GM12873 (cell line): Measurements from ENCODE around the gene DGKD.

Experiments used
- CTCF ChIP-seq: IDR thresholded peaks from 2 replicates; pipeline ENCODE4 v1.5.1; 2012; ENCODE audit warnings: low read depth, mild to moderate bottlenecking, moderate library complexity, low read length, control low read depth; ENCODE audit not compliant: insufficient read depth; ENCODE audit errors: missing control alignments

Gene DGKD

GRCh38 chr2:233361297-233361696 is 7.0 kb downstream of the DGKD start:
- TF ChIP-seq CTCF: no peak

GRCh38 chr2:233362742-233363141 is 8.4 kb downstream of the DGKD start:
- TF ChIP-seq CTCF: no peak

GRCh38 chr2:233363744-233364235 is 9.5 kb downstream of the DGKD start:
- no peak for TF ChIP-seq CTCF

GRCh38 chr2:233365861-233366520 is 11.7 kb downstream of the DGKD start:
- TF ChIP-seq CTCF: no peak

- TF ChIP-seq CTCF: no peak
Measured at GRCh38 chr2:233367586-233367985, 13.3 kb downstream of the DGKD start.

- TF ChIP-seq CTCF: no peak
Measured at GRCh38 chr2:233368756-233369155, 14.5 kb downstream of the DGKD start.

GRCh38 chr2:233369462-233369861 is 15.2 kb downstream of the DGKD start:
- TF ChIP-seq CTCF: no peak
